GM12872 (cell line): ENCODE measurements around the gene CDC42BPA.

Source experiments
- CTCF ChIP-seq: IDR thresholded peaks from 3 replicates; pipeline ENCODE4 v1.5.1; 2011; ENCODE audit warnings: low read depth, mild to moderate bottlenecking, low read length, moderate library complexity; ENCODE audit not compliant: insufficient read depth

The CDC42BPA gene

GRCh38 chr1:227318016-227318852 is at the start of gene CDC42BPA:
Gene CDC42BPA, minus strand, starts transcription at chr1:227318492. Its CDS starts 1,310 bp downstream, at chr1:227317182.
- no peak for TF ChIP-seq CTCF

- TF ChIP-seq CTCF: no peak
Observed at GRCh38 chr1:227368009-227368408, 49.7 kb upstream of the CDC42BPA start.

- TF ChIP-seq CTCF: no peak
Observed at GRCh38 chr1:227365473-227366431, 47.5 kb upstream of the CDC42BPA start.

GRCh38 chr1:227364657-227365056 is 46.4 kb upstream of the CDC42BPA start:
- TF ChIP-seq CTCF: no peak

- TF ChIP-seq CTCF: no peak
Observed at GRCh38 chr1:227363825-227364224, 45.5 kb upstream of the CDC42BPA start.

GRCh38 chr1:227362039-227362438 is 43.7 kb upstream of the CDC42BPA start:
- TF ChIP-seq CTCF: no peak

- TF ChIP-seq CTCF: no peak
Observed at GRCh38 chr1:227357927-227358302, 39.6 kb upstream of the CDC42BPA start.
